HEK293T (cell line): Measurements from ENCODE around the gene LSM12.

Source experiments
- ARNT ChIP-seq: fragments of 450-650 bp; IDR thresholded peaks from 2 replicates; pipeline ENCODE4 v1.6.1; 2017; ENCODE audit warnings: mild to moderate bottlenecking
- BHLHE40 ChIP-seq: fragments of 450-650 bp; IDR thresholded peaks from 2 replicates; pipeline ENCODE4 v1.6.1; 2016; ENCODE audit warnings: mild to moderate bottlenecking, moderate library complexity, borderline replicate concordance
- CTBP1 ChIP-seq: fragments of 450-650 bp; IDR thresholded peaks from 2 replicates; pipeline ENCODE4 v1.6.1; 2016; ENCODE audit warnings: borderline replicate concordance
- ELF4 ChIP-seq: fragments of 450-650 bp; IDR thresholded peaks from 2 replicates; pipeline ENCODE4 v1.6.1; 2017; ENCODE audit warnings: antibody characterized with exemption
- FOXA1 ChIP-seq: fragments of 450-650 bp; IDR thresholded peaks from 2 replicates; pipeline ENCODE4 v1.6.1; 2016; ENCODE audit warnings: mild to moderate bottlenecking
- FOXM1 ChIP-seq: fragments of 450-650 bp; IDR thresholded peaks from 2 replicates; pipeline ENCODE4 v1.6.1; 2017; ENCODE audit warnings: mild to moderate bottlenecking, borderline replicate concordance
- L3MBTL2 ChIP-seq: fragments of 450-650 bp; conservative IDR thresholded peaks from 2 replicates; pipeline ENCODE4 v1.6.1; 2016; ENCODE audit warnings: mild to moderate bottlenecking
- LEF1 ChIP-seq: fragments of 450-650 bp; IDR thresholded peaks from 2 replicates; pipeline ENCODE4 v1.6.1; 2017; ENCODE audit warnings: mild to moderate bottlenecking, borderline replicate concordance
- PKNOX1 ChIP-seq: fragments of 450-650 bp; IDR thresholded peaks from 2 replicates; pipeline ENCODE4 v1.6.1; 2016
- SP1 ChIP-seq: fragments of 450-650 bp; IDR thresholded peaks from 2 replicates; pipeline ENCODE4 v1.6.1; 2017
- SUZ12 ChIP-seq: fragments of 450-650 bp; IDR thresholded peaks from 2 replicates; pipeline ENCODE4 v1.6.1; 2016; ENCODE audit warnings: mild to moderate bottlenecking
- TARDBP ChIP-seq: fragments of 450-650 bp; IDR thresholded peaks from 2 replicates; pipeline ENCODE4 v1.6.1; 2016
- ZNF384 ChIP-seq: fragments of 450-650 bp; IDR thresholded peaks from 2 replicates; pipeline ENCODE4 v1.6.1; 2016

GRCh38 chr17:44105483-44105882, 39.0 kb upstream of the LSM12 start:
- TF ChIP-seq FOXM1 (no peak), ARNT (no peak), SP1 (no peak), LEF1 (no peak), TARDBP (no peak), ELF4 (no peak), BHLHE40 (no peak), SUZ12 (no peak), FOXA1 (no peak), L3MBTL2 (no peak), ZNF384 (no peak), PKNOX1 (no peak), CTBP1 (no peak)
